ENCODE measurements around the gene PODN.

GRCh38 chr1:53022179-53022578 is 39.8 kb upstream of the PODN start:
- TF ChIP-seq CTCF (IDR thresholded peaks at IDR 0.05; ENCODE audit: low read length) (no peak), EZH2 (IDR thresholded peaks at IDR 0.05; ENCODE audit: borderline replicate concordance, low read length) (no peak)

Data from OCI-LY1 (cell line).